Panc1 (cell line): Measurements from ENCODE around the gene FUT2.

Experiments used
- CTCF ChIP-seq: fragments of 450-650 bp; IDR thresholded peaks from 2 replicates; pipeline ENCODE4 v1.5.1; 2017; ENCODE audit warnings: mild to moderate bottlenecking
- POLR2AphosphoS5 ChIP-seq: IDR thresholded peaks from 2 replicates; pipeline ENCODE4 v1.6.1; 2012; ENCODE audit warnings: mild to moderate bottlenecking, low read depth, low read length, moderate library complexity
- REST ChIP-seq, 2 experiments: IDR thresholded peaks; 2 replicates each; pipeline ENCODE4 v1.6.1; 2011 to 2012; ENCODE audit warnings: low read depth in 2 of 2, control low read depth in 1 of 2, low read length in 1 of 2, mild to moderate bottlenecking in 1 of 2, moderate library complexity in 1 of 2; ENCODE audit not compliant: insufficient read depth in 1 of 2

- TF ChIP-seq REST (IDR thresholded peaks at IDR 0.05; ENCODE audit: insufficient read depth in 1 of 2, low read depth in 2 of 2, low read length in 1 of 2) (no peak), POLR2AphosphoS5 (no peak), CTCF (no peak)
Observed at GRCh38 chr19:48735031-48735615, 39.4 kb downstream of the FUT2 start.
